Measurements from ENCODE around the gene SAMD1.
A peak's percentile ranks its signal among the peaks of the same experiment; 100 is the strongest.

SAMD1 gene

DNA sequence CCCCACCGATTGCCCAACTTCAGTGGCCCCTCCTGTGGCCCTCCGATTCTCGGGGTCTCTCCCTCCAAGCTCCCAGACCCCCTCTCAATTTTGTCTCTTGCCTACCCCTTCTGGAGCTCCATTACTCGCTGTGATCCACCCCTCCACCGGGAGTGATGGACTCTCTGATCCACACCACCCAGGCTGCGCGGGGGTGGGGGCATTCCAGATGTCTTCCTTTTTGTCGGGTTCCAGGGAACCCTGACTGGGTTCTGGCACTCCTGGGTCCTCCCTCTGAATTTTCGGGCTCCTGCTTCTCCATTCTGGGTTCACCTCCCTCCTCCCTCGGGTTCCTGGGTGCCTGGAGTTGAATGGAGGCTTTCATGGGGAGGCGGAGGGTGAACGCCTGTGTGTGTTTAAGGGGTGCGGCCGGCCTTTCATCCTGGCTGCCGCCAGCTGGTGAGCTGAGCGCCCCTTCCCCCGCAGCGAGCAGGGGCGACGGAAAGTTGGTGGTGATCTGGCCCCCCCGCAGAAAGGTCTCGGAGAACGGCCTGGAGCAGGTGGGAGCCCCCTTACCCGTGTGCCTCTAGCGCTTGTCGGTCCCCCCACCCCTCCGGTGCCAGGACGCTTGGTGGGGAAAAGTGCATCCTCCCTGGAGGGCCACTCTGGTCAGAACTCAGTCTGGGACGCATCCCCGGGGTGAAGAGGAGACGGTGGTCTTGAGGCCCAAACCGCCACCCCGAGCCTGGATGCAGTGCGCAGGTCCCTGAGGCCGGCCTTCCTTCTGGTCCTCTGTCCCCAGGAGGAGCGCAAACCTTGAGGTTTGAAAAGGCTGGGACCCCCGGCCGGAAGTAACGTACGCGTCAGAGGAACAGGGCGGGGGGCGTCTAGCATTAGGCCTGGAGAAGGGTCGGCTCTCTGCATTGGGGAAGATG, 16.4 kb downstream of the SAMD1 start:
- DNase-seq (ENCODE audit: low spot score) = peak; percentile 34
- TF ChIP-seq, protein P1, sequence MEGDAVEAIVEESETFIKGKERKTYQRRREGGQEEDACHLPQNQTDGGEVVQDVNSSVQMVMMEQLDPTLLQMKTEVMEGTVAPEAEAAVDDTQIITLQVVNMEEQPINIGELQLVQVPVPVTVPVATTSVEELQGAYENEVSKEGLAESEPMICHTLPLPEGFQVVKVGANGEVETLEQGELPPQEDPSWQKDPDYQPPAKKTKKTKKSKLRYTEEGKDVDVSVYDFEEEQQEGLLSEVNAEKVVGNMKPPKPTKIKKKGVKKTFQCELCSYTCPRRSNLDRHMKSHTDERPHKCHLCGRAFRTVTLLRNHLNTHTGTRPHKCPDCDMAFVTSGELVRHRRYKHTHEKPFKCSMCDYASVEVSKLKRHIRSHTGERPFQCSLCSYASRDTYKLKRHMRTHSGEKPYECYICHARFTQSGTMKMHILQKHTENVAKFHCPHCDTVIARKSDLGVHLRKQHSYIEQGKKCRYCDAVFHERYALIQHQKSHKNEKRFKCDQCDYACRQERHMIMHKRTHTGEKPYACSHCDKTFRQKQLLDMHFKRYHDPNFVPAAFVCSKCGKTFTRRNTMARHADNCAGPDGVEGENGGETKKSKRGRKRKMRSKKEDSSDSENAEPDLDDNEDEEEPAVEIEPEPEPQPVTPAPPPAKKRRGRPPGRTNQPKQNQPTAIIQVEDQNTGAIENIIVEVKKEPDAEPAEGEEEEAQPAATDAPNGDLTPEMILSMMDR (IDR thresholded peaks at IDR 0.05; ENCODE audit: extremely low read depth, missing control alignments) = no peak

DNA sequence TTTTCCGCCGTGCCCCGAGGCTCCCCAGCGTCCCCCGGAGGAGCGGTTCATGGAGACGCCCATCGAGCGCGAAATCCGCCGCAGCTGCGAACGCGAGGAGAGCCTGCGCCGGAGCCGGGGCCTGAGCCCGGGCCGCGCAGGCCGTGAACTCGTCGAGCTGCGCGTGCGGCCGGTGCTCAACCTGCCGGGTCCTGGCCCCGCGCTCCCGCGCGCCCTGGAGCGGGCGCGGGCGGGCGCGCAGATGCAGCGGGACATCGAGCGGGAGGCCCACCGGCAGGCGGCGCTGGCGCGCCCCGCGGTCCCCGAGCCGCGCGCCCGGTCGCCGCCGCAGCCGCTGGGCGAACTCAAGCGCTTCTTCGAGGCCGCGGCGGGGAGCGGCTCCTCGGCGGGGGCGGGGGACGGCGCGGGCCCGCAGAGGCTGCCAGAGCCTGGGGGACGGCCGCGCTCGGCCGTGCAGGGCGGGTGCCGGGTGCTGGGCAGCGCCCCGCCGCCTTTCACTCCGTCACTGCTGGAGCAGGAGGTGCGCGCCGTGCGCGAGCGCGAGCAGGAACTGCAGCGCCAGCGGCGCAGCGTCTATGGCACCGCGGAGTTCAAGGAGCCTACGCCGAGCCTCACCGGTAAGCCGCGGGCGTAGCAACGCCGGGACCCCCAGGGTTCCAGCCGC, 17.2 kb downstream of the SAMD1 start:
- peak; percentile 92 for DNase-seq (ENCODE audit: low spot score)
- TF ChIP-seq, protein P1 (IDR thresholded peaks at IDR 0.05; ENCODE audit: extremely low read depth, missing control alignments) = peak; percentile 83

DNA sequence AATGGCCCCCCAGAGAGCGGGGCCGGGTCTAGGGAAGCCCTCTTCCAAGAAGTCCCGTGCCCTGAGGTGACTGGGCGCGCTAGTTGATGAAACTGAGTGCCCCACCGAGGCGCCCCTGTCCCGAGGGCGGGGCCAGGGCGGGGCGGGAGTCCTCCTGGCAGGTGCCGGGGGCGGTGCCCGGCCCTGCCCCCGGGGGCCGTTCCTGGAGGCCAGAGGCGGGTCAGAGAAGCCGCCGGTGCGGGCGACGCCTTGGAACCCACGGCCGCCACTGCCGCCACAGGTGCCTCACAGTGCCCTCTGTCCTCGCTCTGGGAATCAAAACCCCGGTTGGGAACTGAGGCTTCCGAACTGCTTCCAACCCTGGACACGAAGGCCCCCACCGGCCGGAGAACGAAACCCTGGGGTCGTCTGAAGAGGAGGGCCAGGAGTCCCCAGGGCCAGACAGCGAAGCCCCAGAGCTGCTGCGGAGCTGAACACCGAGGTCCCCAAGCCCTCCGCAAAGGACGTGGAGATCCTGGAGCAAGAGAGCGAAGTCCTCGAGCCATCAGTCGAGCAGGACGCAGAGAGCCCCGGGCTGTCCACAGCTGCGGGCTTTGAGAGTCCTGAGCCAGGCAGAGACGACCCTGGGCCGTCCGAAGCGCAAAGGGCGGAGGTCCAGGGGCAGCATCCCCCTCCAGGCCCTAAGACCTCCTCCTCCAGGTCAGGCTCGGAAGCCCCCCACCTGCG, 17.9 kb downstream of the SAMD1 start, which contains the start of gene MISP3:
Gene MISP3 (plus strand): TSS at position 252 of the 726 bp plus-strand sequence. CDS start 524 bp downstream, outside the sequence.
- TF ChIP-seq, protein P1 (IDR thresholded peaks at IDR 0.05; ENCODE audit: extremely low read depth, missing control alignments) = no peak
- peak; percentile 77 for DNase-seq (ENCODE audit: low spot score)

DNA sequence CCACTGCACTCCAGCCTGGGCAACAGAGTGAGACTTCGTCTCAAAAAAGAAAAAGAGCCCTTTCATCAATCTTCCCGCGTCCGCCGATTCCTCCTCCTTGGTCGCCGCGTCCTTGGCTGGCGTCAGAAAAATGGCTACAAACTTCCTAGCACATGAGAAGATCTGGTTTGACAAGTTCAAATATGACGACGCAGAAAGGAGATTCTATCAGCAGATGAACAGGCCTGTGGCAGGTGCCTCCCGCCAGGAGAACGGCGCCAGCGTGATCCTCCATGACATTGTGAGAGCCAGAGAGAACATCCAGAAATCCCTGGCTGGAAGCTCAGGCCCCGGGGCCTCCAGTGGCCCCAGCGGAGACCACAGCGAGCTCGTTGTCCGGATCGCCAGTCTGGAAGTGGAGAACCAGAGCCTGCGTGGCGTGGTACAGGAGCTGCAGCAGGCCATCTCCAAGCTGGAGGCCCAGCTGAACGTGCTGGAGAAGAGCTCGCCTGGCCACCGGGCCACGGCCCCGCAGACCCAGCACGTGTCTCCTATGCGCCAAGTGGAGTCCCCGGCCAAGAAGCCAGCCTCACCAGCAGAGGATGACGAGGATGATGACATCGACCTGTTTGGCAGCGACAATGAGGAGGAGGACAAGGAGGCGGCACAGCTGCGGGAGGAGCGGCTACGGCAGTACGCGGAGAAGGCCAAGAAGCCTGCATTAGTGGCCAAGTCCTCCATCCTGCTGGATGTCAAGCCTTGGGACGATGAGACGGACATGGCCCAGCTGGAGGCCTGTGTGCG, 20.1 kb downstream of the SAMD1 start:
- DNase-seq (ENCODE audit: low spot score) = no peak
- TF ChIP-seq, protein P1 (IDR thresholded peaks at IDR 0.05; ENCODE audit: extremely low read depth, missing control alignments) = no peak

DNA sequence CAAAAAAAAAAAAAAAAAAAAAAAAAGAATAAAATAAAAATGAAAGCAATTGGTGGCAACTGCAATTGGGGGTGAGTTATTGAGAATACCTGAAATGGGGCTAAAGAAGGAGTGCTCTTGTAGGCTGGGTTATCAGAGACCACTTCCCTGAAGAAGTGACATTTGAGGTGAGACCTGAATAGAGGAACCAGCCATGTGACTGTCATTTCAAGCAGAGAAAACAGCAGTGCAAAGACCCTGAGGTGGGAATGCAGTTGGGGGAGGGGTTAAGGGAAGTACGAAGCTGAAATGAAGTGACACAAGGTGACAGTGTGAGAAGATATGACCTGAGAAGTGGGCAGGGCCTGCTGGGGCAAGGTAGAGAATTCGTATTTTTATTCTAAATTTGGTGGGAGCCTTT, 24.4 kb downstream of the SAMD1 start:
- TF ChIP-seq, protein P1 (IDR thresholded peaks at IDR 0.05; ENCODE audit: extremely low read depth, missing control alignments) = no peak
- no peak for DNase-seq (ENCODE audit: low spot score)

DNA sequence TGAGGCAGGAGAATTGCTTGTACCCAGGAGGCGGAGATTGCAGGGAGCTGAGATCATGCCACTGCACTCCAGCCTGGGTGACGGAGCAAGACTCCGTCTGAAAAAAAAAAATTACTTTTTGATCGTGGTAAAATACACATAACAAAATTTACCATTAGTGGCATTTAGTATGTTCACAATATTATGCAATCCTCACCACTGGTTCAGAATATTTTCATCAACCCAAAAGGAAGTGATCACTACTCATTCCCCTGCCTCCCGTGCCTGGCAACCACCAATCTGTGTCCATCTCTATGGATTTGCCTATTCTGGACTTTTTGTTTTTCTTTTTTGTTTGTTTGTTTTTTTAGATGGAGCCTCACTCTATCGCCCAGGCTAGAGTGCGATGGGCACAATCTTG, 27.4 kb downstream of the SAMD1 start:
- TF ChIP-seq, protein P1 (IDR thresholded peaks at IDR 0.05; ENCODE audit: extremely low read depth, missing control alignments) = no peak
- DNase-seq (ENCODE audit: low spot score) = no peak

All from GM20000 (cell line).